HCT116 (cell line): Measurements from ENCODE around the gene CD248. TPM values are rescaled to one million over a fixed set of nuclear protein-coding genes. Genes with fewer than 3 reads are reported as not detected.

Experiments used
- ATAC-seq: fragments of 200-7000 bp; cut with Tn5 transposase; 2 replicates; pipeline ENCODE4 v1.9.1; 2020; ENCODE audit warnings: mild to moderate bottlenecking, moderate library complexity
- BruUV-seq: library from RNA; stranded (reverse); fragments of 400-500 nt; replicated peaks from 2 replicates; lab custom pipeline; 2021; lab: Mats Ljungman, UMichigan
- CTCF ChIA-PET: fragments of 300-600 bp; sonication (Branson Sonifier 250); formaldehyde crosslinking; loops from one replicate; lab custom pipeline; 2021; ENCODE audit warnings: antibody characterized with exemption; lab: Charles Lee
- POLR2A ChIA-PET: fragments of 300-600, 350-600 bp; sonication (Branson Sonifier 250); formaldehyde crosslinking; loops from one replicate; lab custom pipeline; 2021; ENCODE audit warnings: antibody characterized with exemption; lab: Charles Lee
- RAD21 ChIA-PET, 2 experiments: fragments of 300-600 bp; sonication (Branson Sonifier 250); formaldehyde crosslinking; loops; one replicate each; lab custom pipeline; 2023; ENCODE audit warnings: low total read pairs in 2 of 2; ENCODE audit not compliant: uncharacterized antibody in 2 of 2, unreplicated experiment in 2 of 2, low non-redundant PET in 1 of 2; lab: Charles Lee
- DNase-seq: peaks from one replicate; pipeline ENCODE4 v3.0.0-alpha.2; 2010; ENCODE audit warnings: low read depth, low spot score
- H2AFZ ChIP-seq: fragments of 200-600 bp; shearing (Covaris generic), sonication (generic); 2 replicates; pipeline ENCODE4 v1.6.1; 2017; ENCODE audit warnings: low read depth, mixed run types, mixed read lengths, antibody characterized with exemption, low read length; ENCODE audit not compliant: poor library complexity, severe bottlenecking
- H3K27ac ChIP-seq: 2 replicates; pipeline ENCODE4 v1.5.1; 2012; ENCODE audit warnings: low read depth, low read length
- H3K27me3 ChIP-seq: fragments of 200-600 bp; sonication (generic); 2 replicates; pipeline ENCODE4 v1.6.1; 2016; ENCODE audit warnings: mixed run types, low read length, mixed read lengths; ENCODE audit not compliant: insufficient read depth
- H3K36me3 ChIP-seq, 2 experiments: fragments of 200-500 bp in 1 of 2; fragments of 200-600 bp in 1 of 2; sonication (Bioruptor generic) in 1 of 2; sonication (generic) in 1 of 2; 2 replicates each; pipeline versions ENCODE4 v1.5.1 to v1.6.1; 2014 to 2016; ENCODE audit warnings: low read length in 2 of 2, inconsistent platforms in 1 of 2, mixed read lengths in 1 of 2, mixed run types in 1 of 2; ENCODE audit not compliant: insufficient read depth in 2 of 2, control insufficient read depth in 1 of 2
- H3K4me1 ChIP-seq, 2 experiments: fragments of 200-600 bp in 1 of 2; sonication (generic) in 1 of 2; 2 replicates each; pipeline versions ENCODE4 v1.5.1 to v1.6.1; 2012 to 2017; ENCODE audit warnings: low read length in 2 of 2, inconsistent platforms in 1 of 2, mild to moderate bottlenecking in 1 of 2, mixed read lengths in 1 of 2, mixed run types in 1 of 2, moderate library complexity in 1 of 2; ENCODE audit not compliant: insufficient read depth in 2 of 2, control insufficient read depth in 1 of 2
- H3K4me2 ChIP-seq: fragments of 200-600 bp; sonication (generic); 2 replicates; pipeline ENCODE4 v1.6.1; 2017; ENCODE audit warnings: mixed run types, low read length, mixed read lengths
- H3K4me3 ChIP-seq, 2 experiments: fragments of 200-600 bp in 1 of 2; sonication (generic) in 1 of 2; replicated peaks in 1 of 2; 2 replicates each; pipeline ENCODE4 v1.5.1; 2011 to 2016; ENCODE audit warnings: low read length in 2 of 2, control low read depth in 1 of 2, low read depth in 1 of 2, mild to moderate bottlenecking in 1 of 2, mixed read lengths in 1 of 2, mixed run types in 1 of 2
- H3K79me2 ChIP-seq: fragments of 200-600 bp; sonication (generic); 2 replicates; pipeline ENCODE4 v1.6.1; 2017; ENCODE audit warnings: mild to moderate bottlenecking, mixed run types, low read length, moderate library complexity, mixed read lengths; ENCODE audit not compliant: insufficient read depth
- H3K9ac ChIP-seq: fragments of 200-600 bp; sonication (generic); 2 replicates; pipeline ENCODE4 v1.6.1; 2016; ENCODE audit warnings: low read length, mixed read lengths
- H3K9me2 ChIP-seq: fragments of 200-600 bp; sonication (generic), shearing (Covaris generic); 2 replicates; pipeline ENCODE4 v1.6.1; 2017; ENCODE audit warnings: mixed run types, mild to moderate bottlenecking, moderate library complexity; ENCODE audit not compliant: insufficient read depth
- H3K9me3 ChIP-seq, 2 experiments: fragments of 200-500 bp in 1 of 2; fragments of 200-600 bp in 1 of 2; sonication (Bioruptor generic) in 1 of 2; sonication (generic) in 1 of 2; 2 replicates each; pipeline ENCODE4 v1.6.1; 2014 to 2017; ENCODE audit warnings: low read length in 2 of 2, mixed read lengths in 2 of 2, inconsistent platforms in 1 of 2, low read depth in 1 of 2, mild to moderate bottlenecking in 1 of 2, mixed run types in 1 of 2, moderate library complexity in 1 of 2; ENCODE audit not compliant: control insufficient read depth in 1 of 2, insufficient read depth in 1 of 2
- H4K20me1 ChIP-seq: fragments of 200-600 bp; sonication (generic), shearing (Covaris generic); 2 replicates; pipeline ENCODE4 v1.6.1; 2017; ENCODE audit warnings: mixed run types, mild to moderate bottlenecking, moderate library complexity; ENCODE audit not compliant: insufficient read depth
- CBX3 ChIP-seq: IDR thresholded peaks from 2 replicates; pipeline ENCODE4 v1.6.1; 2012; ENCODE audit warnings: low read depth
- EGR1 ChIP-seq: IDR thresholded peaks from 2 replicates; pipeline ENCODE4 v1.6.1; 2012; ENCODE audit warnings: low read depth
- ELF1 ChIP-seq: IDR thresholded peaks from 2 replicates; pipeline ENCODE4 v1.6.1; 2012; ENCODE audit warnings: low read depth, borderline replicate concordance
- EZH2 ChIP-seq: fragments of 200-600 bp; sonication (generic); IDR thresholded peaks from 2 replicates; pipeline ENCODE4 v1.6.1; 2017; ENCODE audit warnings: antibody characterized with exemption, mixed run types
- EZH2phosphoT487 ChIP-seq: fragments of 200-600 bp; IDR thresholded peaks from 2 replicates; pipeline ENCODE4 v1.6.1; 2018; ENCODE audit warnings: antibody characterized with exemption, borderline replicate concordance
- JUND ChIP-seq: IDR thresholded peaks from 2 replicates; pipeline ENCODE4 v1.6.1; 2012
- POLR2A ChIP-seq: IDR thresholded peaks from 2 replicates; pipeline ENCODE4 v1.7.0; 2011; ENCODE audit warnings: borderline replicate concordance; ENCODE audit not compliant: insufficient read depth, insufficient read length; ENCODE audit errors: extremely low read depth
- POLR2AphosphoS5 ChIP-seq: IDR thresholded peaks from 2 replicates; pipeline ENCODE4 v1.6.1; 2011; ENCODE audit warnings: mild to moderate bottlenecking, low read depth, low read length, moderate library complexity
- RAD21 ChIP-seq: IDR thresholded peaks from 2 replicates; pipeline ENCODE4 v1.6.1; 2012; ENCODE audit warnings: low read depth, mild to moderate bottlenecking
- SIN3A ChIP-seq: IDR thresholded peaks from 2 replicates; pipeline ENCODE4 v1.6.1; 2012; ENCODE audit warnings: low read depth
- SP1 ChIP-seq: IDR thresholded peaks from 2 replicates; pipeline ENCODE4 v1.6.1; 2012; ENCODE audit warnings: low read depth
- SRF ChIP-seq: IDR thresholded peaks from 2 replicates; pipeline ENCODE4 v1.6.1; 2012; ENCODE audit warnings: low read depth
- TCF7L2 ChIP-seq: IDR thresholded peaks from 2 replicates; pipeline ENCODE4 v1.7.0; 2011; ENCODE audit warnings: borderline replicate concordance, inconsistent platforms; ENCODE audit not compliant: insufficient read depth, insufficient read length; ENCODE audit errors: extremely low read depth
- YY1 ChIP-seq: IDR thresholded peaks from 2 replicates; pipeline ENCODE4 v1.6.1; 2011; ENCODE audit warnings: low read length, low read depth, moderate library complexity, mild to moderate bottlenecking; ENCODE audit not compliant: insufficient replicate concordance; ENCODE audit errors: extremely low read depth
- ZFX ChIP-seq: fragments of 450-650 bp; IDR thresholded peaks from 2 replicates; pipeline ENCODE4 v1.6.1; 2017
- ZNF274 ChIP-seq: fragments of 200-500 bp; sonication (Bioruptor generic); IDR thresholded peaks from 2 replicates; pipeline ENCODE4 v1.6.1; 2014; ENCODE audit warnings: mild to moderate bottlenecking, low read depth, low read length, inconsistent platforms
- intact Hi-C: fragments of 100-400 bp; cut with micrococcal nuclease; formaldehyde crosslinking; loops from 2 replicates; pipeline ENCODE4 v1.10.0; 2022
- total RNA-seq: library from RNA; stranded (reverse); gene quantifications from one replicate; pipeline ENCODE4 v1.2.1, GENCODE V29; 2021; ENCODE audit not compliant: unreplicated experiment
- TF ChIP-seq, protein P1 (sequence below): IDR thresholded peaks from 2 replicates; pipeline ENCODE4 v1.6.1; 2012; ENCODE audit warnings: low read depth
- TF ChIP-seq, protein P2 (sequence below): IDR thresholded peaks from 2 replicates; pipeline ENCODE4 v1.6.1; 2011; ENCODE audit warnings: mild to moderate bottlenecking, low read length, moderate library complexity; ENCODE audit not compliant: insufficient replicate concordance; ENCODE audit errors: extremely low read depth
- TF ChIP-seq, protein P3 (sequence below): IDR thresholded peaks from 2 replicates; pipeline ENCODE4 v1.6.1; 2012

Gene CD248
- total RNA-seq, 1 experiment from 2014 or later = 0.32 TPM

DNA sequence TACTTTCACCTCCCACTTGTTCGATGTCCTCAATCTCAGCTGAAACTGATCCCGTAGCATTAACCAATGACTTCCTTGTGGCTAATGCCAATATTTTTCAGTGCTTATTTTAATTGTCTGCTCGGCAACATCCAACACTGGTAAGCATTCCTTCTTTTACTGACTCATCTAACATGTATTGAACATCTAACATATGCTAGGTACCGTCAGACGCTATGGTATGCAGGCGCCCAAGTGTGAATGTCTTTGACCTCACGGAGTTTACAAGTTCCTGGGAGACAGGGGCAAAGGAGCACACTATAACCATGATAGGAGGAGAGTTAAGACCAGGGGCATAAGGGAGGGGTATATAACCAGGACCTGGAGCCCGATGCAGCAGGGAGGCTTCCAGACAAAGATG lies 26.3 kb upstream of the CD248 start:
- H3K27ac ChIP-seq = no peak overlapping the region
- H3K4me3 ChIP-seq = no peak overlapping the region
- no peak overlapping the region for H2AFZ ChIP-seq
- ChIA-PET POLR2A (no interaction called here), RAD21 (no interaction called here), CTCF (no interaction called here)
- H3K36me3 ChIP-seq = peaks cover 8 to 12% of the 10 kb centered on the region in 2 experiments; a peak in 3 of 4 replicates
- TF ChIP-seq, protein P1, sequence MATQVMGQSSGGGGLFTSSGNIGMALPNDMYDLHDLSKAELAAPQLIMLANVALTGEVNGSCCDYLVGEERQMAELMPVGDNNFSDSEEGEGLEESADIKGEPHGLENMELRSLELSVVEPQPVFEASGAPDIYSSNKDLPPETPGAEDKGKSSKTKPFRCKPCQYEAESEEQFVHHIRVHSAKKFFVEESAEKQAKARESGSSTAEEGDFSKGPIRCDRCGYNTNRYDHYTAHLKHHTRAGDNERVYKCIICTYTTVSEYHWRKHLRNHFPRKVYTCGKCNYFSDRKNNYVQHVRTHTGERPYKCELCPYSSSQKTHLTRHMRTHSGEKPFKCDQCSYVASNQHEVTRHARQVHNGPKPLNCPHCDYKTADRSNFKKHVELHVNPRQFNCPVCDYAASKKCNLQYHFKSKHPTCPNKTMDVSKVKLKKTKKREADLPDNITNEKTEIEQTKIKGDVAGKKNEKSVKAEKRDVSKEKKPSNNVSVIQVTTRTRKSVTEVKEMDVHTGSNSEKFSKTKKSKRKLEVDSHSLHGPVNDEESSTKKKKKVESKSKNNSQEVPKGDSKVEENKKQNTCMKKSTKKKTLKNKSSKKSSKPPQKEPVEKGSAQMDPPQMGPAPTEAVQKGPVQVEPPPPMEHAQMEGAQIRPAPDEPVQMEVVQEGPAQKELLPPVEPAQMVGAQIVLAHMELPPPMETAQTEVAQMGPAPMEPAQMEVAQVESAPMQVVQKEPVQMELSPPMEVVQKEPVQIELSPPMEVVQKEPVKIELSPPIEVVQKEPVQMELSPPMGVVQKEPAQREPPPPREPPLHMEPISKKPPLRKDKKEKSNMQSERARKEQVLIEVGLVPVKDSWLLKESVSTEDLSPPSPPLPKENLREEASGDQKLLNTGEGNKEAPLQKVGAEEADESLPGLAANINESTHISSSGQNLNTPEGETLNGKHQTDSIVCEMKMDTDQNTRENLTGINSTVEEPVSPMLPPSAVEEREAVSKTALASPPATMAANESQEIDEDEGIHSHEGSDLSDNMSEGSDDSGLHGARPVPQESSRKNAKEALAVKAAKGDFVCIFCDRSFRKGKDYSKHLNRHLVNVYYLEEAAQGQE = no peak
- no peak for TF ChIP-seq EGR1
- TF ChIP-seq SIN3A = no peak
- no peak for TF ChIP-seq ZNF274
- TF ChIP-seq ZFX = no peak
- TF ChIP-seq POLR2A = no peak
- TF ChIP-seq YY1 = no peak
- no peak for TF ChIP-seq TCF7L2
- no peak for TF ChIP-seq EZH2
- TF ChIP-seq ELF1 = no peak
- TF ChIP-seq EZH2phosphoT487 = no peak
- no peak for TF ChIP-seq CBX3
- TF ChIP-seq JUND = no peak
- no peak for TF ChIP-seq POLR2AphosphoS5
- no peak for TF ChIP-seq SRF
- TF ChIP-seq, protein P2, sequence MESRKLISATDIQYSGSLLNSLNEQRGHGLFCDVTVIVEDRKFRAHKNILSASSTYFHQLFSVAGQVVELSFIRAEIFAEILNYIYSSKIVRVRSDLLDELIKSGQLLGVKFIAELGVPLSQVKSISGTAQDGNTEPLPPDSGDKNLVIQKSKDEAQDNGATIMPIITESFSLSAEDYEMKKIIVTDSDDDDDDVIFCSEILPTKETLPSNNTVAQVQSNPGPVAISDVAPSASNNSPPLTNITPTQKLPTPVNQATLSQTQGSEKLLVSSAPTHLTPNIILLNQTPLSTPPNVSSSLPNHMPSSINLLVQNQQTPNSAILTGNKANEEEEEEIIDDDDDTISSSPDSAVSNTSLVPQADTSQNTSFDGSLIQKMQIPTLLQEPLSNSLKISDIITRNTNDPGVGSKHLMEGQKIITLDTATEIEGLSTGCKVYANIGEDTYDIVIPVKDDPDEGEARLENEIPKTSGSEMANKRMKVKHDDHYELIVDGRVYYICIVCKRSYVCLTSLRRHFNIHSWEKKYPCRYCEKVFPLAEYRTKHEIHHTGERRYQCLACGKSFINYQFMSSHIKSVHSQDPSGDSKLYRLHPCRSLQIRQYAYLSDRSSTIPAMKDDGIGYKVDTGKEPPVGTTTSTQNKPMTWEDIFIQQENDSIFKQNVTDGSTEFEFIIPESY = no peak
- TF ChIP-seq SP1 = no peak
- no peak for TF ChIP-seq RAD21
- TF ChIP-seq, protein P3, sequence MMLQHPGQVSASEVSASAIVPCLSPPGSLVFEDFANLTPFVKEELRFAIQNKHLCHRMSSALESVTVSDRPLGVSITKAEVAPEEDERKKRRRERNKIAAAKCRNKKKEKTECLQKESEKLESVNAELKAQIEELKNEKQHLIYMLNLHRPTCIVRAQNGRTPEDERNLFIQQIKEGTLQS = no peak
- H3K79me2 ChIP-seq = peaks cover 22% of the 10 kb centered on the region
- peaks cover 11 to 35% of the 10 kb centered on the region in 2 experiments for H3K4me1 ChIP-seq
- H3K27me3 ChIP-seq = no peaks in the 10 kb centered on the region
- peak overlapping the region; percentile 89 for H3K4me2 ChIP-seq
- H3K9me2 ChIP-seq = no peaks in the 10 kb centered on the region
- intact Hi-C loops = no loop called here
- H4K20me1 ChIP-seq = no peaks in the 10 kb centered on the region
- ATAC-seq (no peak), DNase-seq (no peak)
- no peak overlapping the region for H3K9ac ChIP-seq
- H3K9me3 ChIP-seq = no peaks in the 10 kb centered on the region
- no TSS peak for BruUV-seq
